H1 (cell line): Measurements from ENCODE around the gene KRT6C. TPM values are rescaled to one million over a fixed set of nuclear protein-coding genes. Genes with fewer than 3 reads are reported as not detected.

Experiments
- CTCF ChIA-PET: fragments of 300-600 bp; sonication (Branson Sonifier 250); formaldehyde crosslinking; loops from one replicate; lab custom pipeline; 2021; ENCODE audit not compliant: partially characterized antibody; lab: Charles Lee
- POLR2A ChIA-PET: fragments of 300-600 bp; sonication (Branson Sonifier 250); formaldehyde crosslinking; loops from one replicate; lab custom pipeline; 2021; ENCODE audit warnings: inconsistent platforms; ENCODE audit not compliant: partially characterized antibody; lab: Charles Lee
- DNase-seq, 2 experiments: peaks; one replicate each; pipeline versions ENCODE4 v3.0.0 to v3.0.0-alpha.2; 2010 to 2022; ENCODE audit warnings: low spot score in 2 of 2, low read depth in 1 of 2, mixed read lengths in 1 of 2
- FAIRE-seq: peaks from 2 replicates; lab custom pipeline; 2011; peaks lifted over from hg19 to GRCh38; lab: Jason Lieb, UNC
- H2AFZ ChIP-seq: 2 replicates; pipeline ENCODE4 v1.8.1; 2012; ENCODE audit warnings: low read length, inconsistent platforms
- H2AK5ac ChIP-seq: 2 replicates; pipeline ENCODE4 v1.6.1; 2013; ENCODE audit warnings: low read depth, low read length
- H2BK120ac ChIP-seq: replicated peaks from 2 replicates; pipeline ENCODE3; 2013; ENCODE audit warnings: low read depth, low read length, inconsistent platforms
- H2BK12ac ChIP-seq: 2 replicates; pipeline ENCODE4 v1.6.1; 2013; ENCODE audit warnings: low read depth, low read length
- H2BK15ac ChIP-seq: 2 replicates; pipeline ENCODE4 v1.6.1; 2013; ENCODE audit warnings: low read length
- H2BK20ac ChIP-seq: 2 replicates; pipeline ENCODE4 v1.6.1; 2013; ENCODE audit warnings: low read length
- H2BK5ac ChIP-seq: 2 replicates; pipeline ENCODE4 v1.6.1; 2013; ENCODE audit warnings: low read depth, low read length
- H3K14ac ChIP-seq: 2 replicates; pipeline ENCODE4 v1.6.1; 2013; ENCODE audit warnings: inconsistent platforms; ENCODE audit not compliant: insufficient read length
- H3K18ac ChIP-seq: 2 replicates; pipeline ENCODE4 v1.6.1; 2013; ENCODE audit warnings: low read length; ENCODE audit errors: extremely low read depth
- H3K23ac ChIP-seq: 2 replicates; pipeline ENCODE4 v1.6.1; 2013; ENCODE audit warnings: inconsistent platforms; ENCODE audit not compliant: insufficient read length
- H3K23me2 ChIP-seq: 2 replicates; pipeline ENCODE4 v1.6.1; 2013; ENCODE audit warnings: low read depth, low read length
- H3K27ac ChIP-seq: 2 replicates; pipeline ENCODE4 v1.6.1; 2011; ENCODE audit warnings: low read depth, low read length, inconsistent platforms
- H3K27me3 ChIP-seq, 4 experiments: replicated peaks in 1 of 4; 1 replicate in 1 of 4; 2 replicates in 3 of 4; pipeline versions ENCODE4 v1.6.1 to v1.8.1; 2011 to 2013; ENCODE audit warnings: low read length in 3 of 4, mild to moderate bottlenecking in 3 of 4, inconsistent platforms in 2 of 4, mixed read lengths in 2 of 4, moderate library complexity in 1 of 4; ENCODE audit not compliant: control insufficient read depth in 3 of 4, insufficient read depth in 3 of 4; ENCODE audit errors: extremely low read depth in 1 of 4
- H3K36me3 ChIP-seq, 4 experiments: 2 replicates each; pipeline versions ENCODE4 v1.6.1 to v1.8.1; 2011 to 2013; ENCODE audit warnings: mild to moderate bottlenecking in 4 of 4, low read length in 3 of 4, moderate library complexity in 2 of 4, control low read depth in 1 of 4, inconsistent platforms in 1 of 4; ENCODE audit not compliant: insufficient read depth in 4 of 4, control insufficient read depth in 2 of 4
- H3K4ac ChIP-seq: replicated peaks from 2 replicates; pipeline ENCODE3; 2013; ENCODE audit warnings: low read length, low read depth, mixed read lengths, inconsistent platforms; ENCODE audit not compliant: insufficient read length
- H3K4me1 ChIP-seq, 4 experiments: replicated peaks in 1 of 4; 1 replicate in 1 of 4; 2 replicates in 3 of 4; pipeline versions ENCODE4 v1.6.1 to v1.8.1; 2011 to 2013; ENCODE audit warnings: low read length in 3 of 4, inconsistent platforms in 2 of 4, mixed read lengths in 1 of 4; ENCODE audit not compliant: insufficient read depth in 4 of 4, control insufficient read depth in 3 of 4
- H3K4me2 ChIP-seq, 2 experiments: 2 replicates each; pipeline versions ENCODE4 v1.6.1 to v1.8.1; 2011 to 2013; ENCODE audit warnings: low read depth in 2 of 2, low read length in 2 of 2, control low read depth in 1 of 2, inconsistent platforms in 1 of 2, mild to moderate bottlenecking in 1 of 2; ENCODE audit not compliant: insufficient read depth in 1 of 2
- H3K4me3 ChIP-seq, 4 experiments: fragments of 200-600, 300-600 bp in 1 of 4; sonication (generic), shearing (Covaris generic), sonication (Bioruptor Twin) in 1 of 4; 2 replicates each; pipeline versions ENCODE4 v1.5.1 to v1.8.1; 2011 to 2016; ENCODE audit warnings: low read length in 4 of 4, low read depth in 3 of 4, control low read depth in 2 of 4, inconsistent platforms in 2 of 4, mild to moderate bottlenecking in 2 of 4, mixed read lengths in 1 of 4, moderate library complexity in 1 of 4; ENCODE audit not compliant: insufficient read depth in 2 of 4; ENCODE audit errors: extremely low read depth in 1 of 4
- H3K56ac ChIP-seq: replicated peaks from 2 replicates; pipeline ENCODE3; 2013; ENCODE audit warnings: low read depth, mild to moderate bottlenecking, mixed read lengths, low read length, inconsistent platforms; ENCODE audit not compliant: insufficient read length
- H3K79me1 ChIP-seq: 2 replicates; pipeline ENCODE4 v1.6.1; 2013; ENCODE audit warnings: low read depth, low read length, control low read depth
- H3K79me2 ChIP-seq, 2 experiments: 2 replicates each; pipeline versions ENCODE4 v1.6.1 to v1.8.1; 2012 to 2013; ENCODE audit warnings: low read length in 2 of 2, mild to moderate bottlenecking in 2 of 2, inconsistent platforms in 1 of 2; ENCODE audit not compliant: insufficient read depth in 2 of 2, control insufficient read depth in 1 of 2
- H3K9ac ChIP-seq, 4 experiments: replicated peaks in 1 of 4; 1 replicate in 1 of 4; 2 replicates in 3 of 4; pipeline versions ENCODE4 v1.6.1 to v1.8.1; 2011 to 2013; ENCODE audit warnings: low read depth in 3 of 4, low read length in 3 of 4, control low read depth in 2 of 4, mild to moderate bottlenecking in 2 of 4, moderate library complexity in 2 of 4, inconsistent platforms in 1 of 4; ENCODE audit errors: extremely low read depth in 1 of 4
- H3K9me3 ChIP-seq, 2 experiments: 2 replicates each; pipeline versions ENCODE4 v1.6.1 to v1.8.1; 2012 to 2013; ENCODE audit warnings: mild to moderate bottlenecking in 2 of 2, moderate library complexity in 2 of 2, control low read depth in 1 of 2, inconsistent platforms in 1 of 2, low read depth in 1 of 2, low read length in 1 of 2, mixed read lengths in 1 of 2; ENCODE audit not compliant: insufficient read depth in 2 of 2
- H4K20me1 ChIP-seq, 2 experiments: replicated peaks in 1 of 2; 2 replicates each; pipeline versions ENCODE3 to v1.8.1; 2011 to 2013; ENCODE audit warnings: inconsistent platforms in 2 of 2, low read length in 2 of 2, mild to moderate bottlenecking in 1 of 2; ENCODE audit not compliant: insufficient read depth in 2 of 2, control insufficient read depth in 1 of 2
- H4K5ac ChIP-seq: 2 replicates; pipeline ENCODE4 v1.6.1; 2013; ENCODE audit warnings: low read length, low read depth, mixed read lengths, inconsistent platforms; ENCODE audit not compliant: insufficient read length
- H4K8ac ChIP-seq: 2 replicates; pipeline ENCODE4 v1.8.0; 2013; ENCODE audit warnings: mild to moderate bottlenecking, moderate library complexity, low read length, inconsistent platforms; ENCODE audit not compliant: insufficient read depth; ENCODE audit errors: extremely low read depth
- H4K91ac ChIP-seq: replicated peaks from 2 replicates; pipeline ENCODE3; 2013; ENCODE audit warnings: low read length, mixed read lengths, inconsistent platforms; ENCODE audit not compliant: insufficient read length
- ATF2 ChIP-seq: IDR thresholded peaks from 2 replicates; pipeline ENCODE4 v1.6.1; 2012; ENCODE audit warnings: low read length, inconsistent platforms
- EGR1 ChIP-seq: IDR thresholded peaks from 2 replicates; pipeline ENCODE4 v1.6.1; 2011; ENCODE audit warnings: low read depth, low read length, borderline replicate concordance
- FOSL1 ChIP-seq: IDR thresholded peaks from 2 replicates; pipeline ENCODE4 v1.6.1; 2011; ENCODE audit warnings: mild to moderate bottlenecking, low read depth, low read length, moderate library complexity; ENCODE audit not compliant: insufficient read depth
- POU5F1 ChIP-seq: IDR thresholded peaks from 2 replicates; pipeline ENCODE4 v1.6.1; 2011; ENCODE audit warnings: low read depth, mild to moderate bottlenecking, low read length, moderate library complexity
- TEAD4 ChIP-seq: IDR thresholded peaks from 2 replicates; pipeline ENCODE4 v1.6.1; 2012; ENCODE audit warnings: low read depth, low read length, inconsistent platforms, mixed read lengths
- WGBS, 2 experiments: shearing (Covaris generic) in 1 of 2; methylation state at CpG; one replicate each; pipeline versions ENCODE4 v1.1.6 to v1.1.7; 2013 to 2015; ENCODE audit warnings: low lambda C conversion rate in 2 of 2, mixed read lengths in 2 of 2, inconsistent platforms in 1 of 2, low coverage in 1 of 2, missing lambda C conversion rate in 1 of 2; ENCODE audit not compliant: insufficient replicate concordance in 2 of 2, insufficient coverage in 1 of 2, insufficient read length in 1 of 2; ENCODE audit errors: extremely low coverage in 1 of 2, missing lambda C conversion rate in 1 of 2; 5-methylcytosine and 5-hydroxymethylcytosine counted together
- polyA plus RNA-seq, 7 experiments: library from polyadenylated mRNA; depleted of rRNA in 3 of 7; stranded (reverse) in 5 of 7; unstranded in 2 of 7; fragments of >200 nt in 5 of 7; fragments of 200-250 nt in 2 of 7; gene quantifications; 1 replicate in 5 of 7; 2 replicates in 1 of 7; 4 replicates in 1 of 7; pipeline versions ENCODE4 v1.2.1 to v1.2.3, GENCODE V29; 2011 to 2013; ENCODE audit warnings: missing spikeins in 2 of 7, mixed read lengths in 2 of 7
- total RNA-seq: library from RNA; stranded (reverse); fragmentation: NEBNext Ultra II Directional; extraction: Animal tissue kit (Norgen Biotek cat#: 25700); gene quantifications from 2 replicates; pipeline ENCODE4 v1.2.1, GENCODE V29; 2021

KRT6C gene
- total and polyA plus RNA-seq, 2 of the 8 experiments (the other 6 are each of a cell fraction or from before 2014, with no cell fraction given): not detected

- Histone ChIP-seq H2AK5ac (no peak overlapping the region), H4K5ac (no peak overlapping the region), H2BK15ac (no peak overlapping the region), H3K4me2 (no peak overlapping the region), H2BK20ac (no peak overlapping the region), H4K8ac (peak overlapping the region; percentile 28; the same call in 1 of the 2 replicates), H3K27ac (no peak overlapping the region), H3K9ac (no peak overlapping the region), H2AFZ (no peak overlapping the region), H3K79me2 (no peaks in the 10 kb centered on the region), H3K18ac (no peak overlapping the region), H3K56ac (no peak overlapping the region), H2BK5ac (no peak overlapping the region), H4K91ac (no peak overlapping the region), H3K14ac (no peak overlapping the region), H2BK120ac (no peak overlapping the region), H3K79me1 (no peaks in the 10 kb centered on the region), H3K23ac (no peak overlapping the region), H3K4me3 (no peak overlapping the region), H3K36me3 (no peaks in the 10 kb centered on the region), H4K20me1 (no peaks in the 10 kb centered on the region), H3K23me2 (no peaks in the 10 kb centered on the region), H3K9me3 (no peaks in the 10 kb centered on the region), H3K4me1 (no peaks in the 10 kb centered on the region), H3K4ac (no peak overlapping the region), H2BK12ac (no peak overlapping the region), H3K27me3 (no peaks in the 10 kb centered on the region; a peak in 1 of 7 replicates)
- FAIRE-seq (no peak), DNase-seq (no peak)
- POLR2A ChIA-PET: no interaction called here
- 98% methylated on average over 12 of the region's 12 CpGs; no CpG with 5 or more reads in 1 of the 2 experiments for WGBS, 2 experiments
- CTCF ChIA-PET: interaction anchor here (1.5 to 5.3 kb wide), 4 partner anchors 10 to 212 kb away, joined by 3 to 23 read pairs (median 8); no protein-coding TSS in a partner anchor
- TF ChIP-seq EGR1 (no peak), TEAD4 (no peak), FOSL1 (no peak), POU5F1 (no peak), ATF2 (no peak)
These were observed 40.0 kb downstream of the KRT6C start for GRCh38 chr12:52433501-52434080.
